ENCODE results near the gene CYP2U1.

- no peak for TF ChIP-seq EZH2 (IDR thresholded peaks at IDR 0.05; ENCODE audit: borderline replicate concordance, low read length)
- TF ChIP-seq, protein P1, sequence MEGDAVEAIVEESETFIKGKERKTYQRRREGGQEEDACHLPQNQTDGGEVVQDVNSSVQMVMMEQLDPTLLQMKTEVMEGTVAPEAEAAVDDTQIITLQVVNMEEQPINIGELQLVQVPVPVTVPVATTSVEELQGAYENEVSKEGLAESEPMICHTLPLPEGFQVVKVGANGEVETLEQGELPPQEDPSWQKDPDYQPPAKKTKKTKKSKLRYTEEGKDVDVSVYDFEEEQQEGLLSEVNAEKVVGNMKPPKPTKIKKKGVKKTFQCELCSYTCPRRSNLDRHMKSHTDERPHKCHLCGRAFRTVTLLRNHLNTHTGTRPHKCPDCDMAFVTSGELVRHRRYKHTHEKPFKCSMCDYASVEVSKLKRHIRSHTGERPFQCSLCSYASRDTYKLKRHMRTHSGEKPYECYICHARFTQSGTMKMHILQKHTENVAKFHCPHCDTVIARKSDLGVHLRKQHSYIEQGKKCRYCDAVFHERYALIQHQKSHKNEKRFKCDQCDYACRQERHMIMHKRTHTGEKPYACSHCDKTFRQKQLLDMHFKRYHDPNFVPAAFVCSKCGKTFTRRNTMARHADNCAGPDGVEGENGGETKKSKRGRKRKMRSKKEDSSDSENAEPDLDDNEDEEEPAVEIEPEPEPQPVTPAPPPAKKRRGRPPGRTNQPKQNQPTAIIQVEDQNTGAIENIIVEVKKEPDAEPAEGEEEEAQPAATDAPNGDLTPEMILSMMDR (IDR thresholded peaks at IDR 0.05; ENCODE audit: low read length), result no peak
Observed at GRCh38 chr4:107978716-107979451, 47.5 kb downstream of the CYP2U1 start.
